HG03280 (cell line): ENCODE measurements around the gene RNF126.
"Not testable (repeated sequence)": the region's sequence is repeated elsewhere in the genome, so short reads cannot be mapped to it uniquely, and the experiment has no call there.

ENCODE experiments used
- ATAC-seq: cut with Tn5 transposase; IDR thresholded peaks from one replicate; pipeline ENCODE4 v1.9.1; 2021; ENCODE audit warnings: mild to moderate bottlenecking, moderate library complexity; ENCODE audit not compliant: unreplicated experiment

The RNF126 gene

DNA sequence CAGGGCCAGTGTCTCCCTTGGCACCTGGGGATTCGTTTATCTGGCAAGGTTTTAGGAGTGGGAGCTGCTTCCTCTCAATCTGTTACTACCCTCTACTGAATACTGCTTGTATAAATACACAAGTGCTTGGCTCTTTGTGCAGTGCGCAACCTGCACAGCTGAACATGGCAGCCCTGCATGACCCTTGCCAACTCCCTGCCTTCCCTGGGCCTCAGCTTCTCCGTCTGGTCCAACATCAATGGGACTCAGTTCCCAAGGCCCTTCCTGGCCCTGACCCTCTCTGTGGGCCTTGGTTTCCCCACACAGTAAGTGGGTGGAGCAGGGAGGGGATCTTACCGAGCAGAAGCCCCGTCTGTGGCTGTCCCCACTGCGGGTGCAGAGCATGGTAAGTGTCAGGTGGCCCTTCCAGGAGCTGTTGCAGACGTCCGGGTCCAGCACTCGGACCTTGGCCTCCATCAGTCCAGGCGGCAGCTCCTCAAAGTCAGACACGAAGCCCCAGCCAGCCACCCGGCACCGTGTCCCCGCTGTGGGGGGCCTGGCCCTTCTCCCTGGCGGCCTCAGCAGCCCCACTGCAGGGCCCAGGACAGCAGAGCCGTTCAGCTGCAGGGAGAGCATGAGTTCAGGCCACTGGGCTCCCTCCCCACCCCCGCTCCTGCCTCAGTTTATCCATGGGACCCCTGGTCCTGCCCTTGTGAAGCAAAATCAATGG lies 23.7 kb upstream of the RNF126 start:
- no peak for ATAC-seq

DNA sequence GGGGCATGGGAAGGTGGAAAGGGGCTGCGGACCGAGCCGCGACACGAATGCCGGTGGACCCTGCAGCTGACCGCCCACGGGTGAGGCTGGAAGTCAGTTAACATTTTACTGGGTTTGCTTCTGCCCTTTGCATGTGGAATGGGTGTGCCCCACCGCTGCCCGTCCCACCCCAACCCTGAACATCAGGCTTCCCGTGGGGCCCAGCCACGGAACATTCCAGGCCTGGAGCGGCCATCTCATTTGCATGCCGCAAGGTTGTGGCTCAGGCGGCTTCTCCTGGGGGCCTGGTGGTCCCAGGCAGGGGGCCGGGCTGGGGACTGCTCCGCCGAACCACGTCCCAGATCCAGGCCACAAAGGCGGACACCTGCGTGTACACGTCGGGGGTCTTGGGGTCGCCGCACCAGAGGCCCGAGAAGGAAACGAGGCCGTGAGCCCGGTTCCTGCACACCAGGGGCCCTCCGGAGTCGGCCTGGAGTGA lies 22.5 kb upstream of the RNF126 start:
- no peak for ATAC-seq

DNA sequence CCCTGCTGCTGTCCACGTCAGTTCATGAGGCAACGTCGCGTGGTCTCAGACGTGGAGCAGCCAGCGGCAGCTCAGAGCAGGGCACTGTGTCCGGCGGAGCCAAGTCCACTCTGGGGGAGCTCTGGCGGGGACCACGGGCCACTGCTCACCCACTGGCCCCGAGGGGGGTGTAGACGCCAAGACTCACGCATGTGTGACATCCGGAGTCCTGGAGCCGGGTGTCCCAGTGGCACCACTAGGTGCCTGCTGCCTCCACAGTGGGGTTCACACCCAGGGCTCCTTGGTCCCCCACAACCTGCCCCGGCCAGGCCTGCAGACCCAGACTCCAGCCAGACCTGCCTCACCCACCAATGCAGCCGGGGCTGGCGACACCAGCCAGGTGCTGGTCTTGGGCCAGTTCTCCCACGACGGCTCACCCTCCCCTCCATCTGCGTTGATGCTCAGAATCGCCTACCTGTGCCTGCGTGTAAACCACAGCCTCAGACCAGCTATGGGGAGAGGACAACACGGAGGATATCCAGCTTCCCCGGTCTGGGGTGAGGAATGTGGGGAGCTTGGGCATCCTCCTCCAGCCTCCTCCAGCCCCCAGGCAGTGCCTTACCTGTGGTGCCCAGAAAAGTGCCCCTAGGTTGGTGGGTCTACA lies 19.8 kb upstream of the RNF126 start:
- no peak for ATAC-seq

DNA sequence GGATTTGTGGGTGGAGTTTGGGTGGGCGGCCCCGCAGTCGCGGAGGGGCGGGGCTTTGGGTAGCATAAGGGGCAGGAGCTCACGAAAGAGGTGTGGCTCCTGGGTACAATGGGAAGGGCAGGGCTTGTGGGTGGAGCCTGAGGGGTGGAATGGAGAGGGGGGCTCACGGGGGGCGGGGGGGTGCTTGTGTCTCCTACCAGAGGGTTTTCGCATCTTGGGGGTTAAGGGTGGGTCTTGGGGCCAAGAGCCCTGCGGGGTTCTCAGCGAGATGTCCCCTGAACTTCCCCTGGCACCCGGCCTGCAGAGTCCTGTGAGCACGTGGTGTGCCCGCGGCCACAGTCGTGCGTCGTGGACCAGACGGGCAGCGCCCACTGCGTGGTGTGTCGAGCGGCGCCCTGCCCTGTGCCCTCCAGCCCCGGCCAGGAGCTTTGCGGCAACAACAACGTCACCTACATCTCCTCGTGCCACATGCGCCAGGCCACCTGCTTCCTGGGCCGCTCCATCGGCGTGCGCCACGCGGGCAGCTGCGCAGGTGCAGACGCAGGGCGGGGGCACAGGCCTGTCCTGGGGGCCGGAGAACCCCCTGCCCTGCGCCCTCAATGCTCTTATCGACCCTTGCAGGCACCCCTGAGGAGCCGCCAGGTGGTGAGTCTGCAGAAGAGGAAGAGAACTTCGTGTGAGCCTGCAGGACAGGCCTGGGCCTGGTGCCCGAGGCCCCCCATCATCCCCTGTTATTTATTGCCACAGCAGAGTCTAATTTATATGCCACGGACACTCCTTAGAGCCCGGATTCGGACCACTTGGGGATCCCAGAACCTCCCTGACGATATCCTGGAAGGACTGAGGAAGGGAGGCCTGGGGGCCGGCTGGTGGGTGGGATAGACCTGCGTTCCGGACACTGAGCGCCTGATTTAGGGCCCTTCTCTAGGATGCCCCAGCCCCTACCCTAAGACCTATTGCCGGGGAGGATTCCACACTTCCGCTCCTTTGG lies 18.3 kb upstream of the RNF126 start:
- ATAC-seq = no peak

DNA sequence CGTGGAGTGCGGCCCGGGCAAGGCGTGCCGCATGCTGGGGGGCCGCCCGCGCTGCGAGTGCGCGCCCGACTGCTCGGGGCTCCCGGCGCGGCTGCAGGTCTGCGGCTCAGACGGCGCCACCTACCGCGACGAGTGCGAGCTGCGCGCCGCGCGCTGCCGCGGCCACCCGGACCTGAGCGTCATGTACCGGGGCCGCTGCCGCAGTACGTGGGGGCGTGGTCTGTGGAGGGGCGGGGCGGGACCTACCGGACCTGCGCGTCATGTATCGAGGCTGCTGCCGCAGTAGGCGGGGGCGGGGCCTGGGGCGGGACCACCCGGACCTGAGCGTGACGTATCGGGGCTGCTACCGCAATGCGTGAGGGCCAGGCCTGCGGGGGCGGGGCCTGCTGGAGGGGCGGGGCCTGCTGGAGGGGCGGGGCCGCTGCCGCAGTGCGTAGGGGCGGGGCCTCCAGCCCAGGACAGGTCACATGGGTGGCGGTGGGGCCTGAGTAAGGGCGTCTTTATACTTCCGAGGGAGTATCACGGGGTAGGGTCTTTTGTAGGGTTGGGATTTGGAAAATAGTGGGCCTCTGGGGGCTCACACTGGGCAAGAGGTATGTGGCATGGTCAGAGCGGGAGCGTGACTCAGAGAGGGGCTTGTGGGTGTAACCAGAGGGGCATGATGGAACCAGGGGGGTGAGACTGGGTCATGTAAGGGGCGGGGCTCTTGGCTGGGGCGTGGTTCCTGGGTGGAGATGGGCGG lies 17.4 kb upstream of the RNF126 start:
- ATAC-seq = peak; percentile 72

DNA sequence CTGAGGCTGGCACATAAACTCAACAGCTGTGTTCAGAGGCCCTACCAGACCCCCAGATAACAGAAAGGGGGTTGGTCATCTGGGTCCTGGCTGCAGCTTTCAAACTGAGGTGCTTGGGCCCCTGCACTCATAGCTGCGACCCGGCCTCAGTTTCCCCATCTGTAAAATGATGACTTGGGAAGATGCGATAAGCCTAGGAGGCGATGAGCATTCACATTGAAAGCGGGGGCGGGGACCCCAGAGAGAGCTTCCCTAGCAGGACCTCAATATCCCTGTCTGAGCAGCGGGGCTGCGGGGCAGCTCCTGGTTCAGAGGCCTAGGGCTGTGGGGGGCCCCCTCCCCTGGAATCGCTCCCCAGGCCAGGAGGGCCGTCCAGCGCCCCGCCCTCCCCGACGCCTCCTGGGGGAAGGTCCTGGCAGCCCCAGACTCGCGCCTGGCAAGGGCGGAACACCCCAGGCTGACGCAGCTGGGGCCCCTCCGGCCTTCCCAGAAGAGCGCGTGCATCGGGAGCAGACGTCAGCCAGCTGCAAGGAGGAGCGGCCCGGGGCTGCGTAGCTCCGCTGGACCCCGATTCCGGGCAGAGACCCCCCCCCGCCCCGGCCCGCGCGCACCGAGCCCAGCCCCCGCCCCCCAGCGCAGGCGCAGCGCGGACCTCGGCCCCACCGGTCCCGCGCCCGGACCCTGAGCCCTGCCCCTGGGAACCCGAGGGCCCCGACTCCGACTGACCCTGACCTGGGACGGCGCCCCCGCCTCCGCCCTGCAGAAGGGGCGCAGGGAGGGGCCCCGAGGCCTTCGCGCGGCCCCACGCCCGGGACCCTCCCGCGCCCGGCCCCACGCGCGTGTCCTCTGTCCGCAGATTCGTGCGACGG lies 16.6 kb upstream of the RNF126 start:
- ATAC-seq = peak; percentile 10

DNA sequence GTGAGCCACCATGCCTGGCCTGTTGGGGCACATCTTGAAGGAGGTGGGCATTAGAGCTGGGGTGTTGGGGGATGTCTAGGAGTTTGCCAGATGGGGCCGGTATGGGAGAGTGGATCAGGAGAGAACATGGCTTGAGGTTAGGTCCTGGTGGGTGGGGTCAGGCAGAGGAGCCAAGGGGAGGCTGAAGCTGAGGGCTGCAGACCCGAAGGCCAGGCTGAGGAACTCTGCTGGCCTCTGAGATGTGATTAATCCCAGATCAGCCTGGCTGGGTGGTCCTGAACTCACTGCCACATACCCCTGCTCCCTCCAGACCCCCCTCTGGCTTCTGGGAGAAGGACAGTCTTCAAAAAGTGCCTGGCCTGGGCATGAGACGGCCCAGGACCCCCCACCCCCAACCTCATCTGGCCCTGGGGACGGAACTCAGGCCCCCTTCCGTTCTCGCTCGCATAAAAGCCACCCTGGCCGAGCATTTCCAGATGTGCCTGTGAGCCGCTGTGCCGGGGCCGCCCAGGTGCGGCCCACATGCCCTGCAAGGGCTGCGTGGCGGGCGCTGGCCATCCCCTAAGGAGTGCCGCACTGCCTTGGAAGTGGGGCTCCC lies 15.9 kb upstream of the RNF126 start:
- no peak for ATAC-seq

DNA sequence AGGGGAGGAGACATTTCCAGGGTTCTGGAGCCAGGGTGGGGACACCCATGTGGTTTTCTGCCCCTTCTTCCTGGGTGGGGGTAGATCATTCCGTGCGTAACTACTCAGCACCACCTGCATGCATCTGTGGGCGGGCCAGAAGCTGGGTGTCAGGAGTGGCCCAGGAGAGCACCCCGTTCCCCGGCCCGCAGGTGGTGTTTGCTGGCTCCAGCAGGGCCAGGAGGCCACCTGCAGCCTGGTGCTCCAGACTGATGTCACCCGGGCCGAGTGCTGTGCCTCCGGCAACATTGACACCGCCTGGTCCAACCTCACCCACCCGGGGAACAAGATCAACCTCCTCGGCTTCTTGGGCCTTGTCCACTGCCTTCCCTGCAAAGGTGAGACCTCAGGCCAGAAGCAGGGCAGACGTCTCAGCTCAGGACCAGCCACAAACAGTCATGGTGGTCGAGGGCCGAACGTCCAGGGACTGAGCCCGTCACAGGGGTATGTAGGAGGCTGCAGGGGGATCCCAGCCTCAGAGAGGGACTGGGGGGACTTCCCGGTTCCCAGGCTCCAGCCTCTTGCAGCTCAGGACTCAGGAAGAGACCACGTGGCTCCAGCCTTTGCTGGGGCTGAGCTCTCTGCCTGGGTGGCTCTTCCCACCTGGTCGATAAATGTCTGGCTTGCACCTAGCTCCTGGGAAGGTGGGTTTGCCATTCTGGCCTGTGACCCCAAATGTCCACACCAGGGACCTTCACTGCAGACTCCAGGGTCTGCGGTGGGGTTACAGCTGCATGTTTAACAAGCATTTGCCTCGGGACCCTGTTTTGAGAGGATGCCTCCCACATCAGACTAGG lies 14.8 kb upstream of the RNF126 start:
- ATAC-seq = no peak

DNA sequence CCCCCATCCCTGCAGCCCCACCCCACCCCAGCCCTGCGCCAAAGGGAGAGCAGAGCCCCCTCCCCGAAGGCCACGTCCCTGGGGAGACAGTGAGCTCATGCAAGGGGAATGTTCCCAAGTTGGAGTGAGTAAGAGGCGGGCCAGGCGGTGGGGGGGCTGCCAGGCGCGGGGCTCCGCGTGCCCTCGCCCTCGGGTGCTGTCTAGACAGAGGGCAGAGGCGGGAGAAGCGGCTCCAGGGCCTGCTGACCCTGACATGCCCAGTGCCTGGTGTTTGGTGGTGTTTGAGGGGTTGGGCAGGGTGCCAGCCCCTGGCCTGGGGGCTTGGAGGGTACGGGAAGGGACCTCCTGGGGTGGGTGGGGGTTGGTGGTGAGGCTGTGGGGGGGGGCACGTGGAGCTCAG lies 14.2 kb upstream of the RNF126 start:
- ATAC-seq = no peak

DNA sequence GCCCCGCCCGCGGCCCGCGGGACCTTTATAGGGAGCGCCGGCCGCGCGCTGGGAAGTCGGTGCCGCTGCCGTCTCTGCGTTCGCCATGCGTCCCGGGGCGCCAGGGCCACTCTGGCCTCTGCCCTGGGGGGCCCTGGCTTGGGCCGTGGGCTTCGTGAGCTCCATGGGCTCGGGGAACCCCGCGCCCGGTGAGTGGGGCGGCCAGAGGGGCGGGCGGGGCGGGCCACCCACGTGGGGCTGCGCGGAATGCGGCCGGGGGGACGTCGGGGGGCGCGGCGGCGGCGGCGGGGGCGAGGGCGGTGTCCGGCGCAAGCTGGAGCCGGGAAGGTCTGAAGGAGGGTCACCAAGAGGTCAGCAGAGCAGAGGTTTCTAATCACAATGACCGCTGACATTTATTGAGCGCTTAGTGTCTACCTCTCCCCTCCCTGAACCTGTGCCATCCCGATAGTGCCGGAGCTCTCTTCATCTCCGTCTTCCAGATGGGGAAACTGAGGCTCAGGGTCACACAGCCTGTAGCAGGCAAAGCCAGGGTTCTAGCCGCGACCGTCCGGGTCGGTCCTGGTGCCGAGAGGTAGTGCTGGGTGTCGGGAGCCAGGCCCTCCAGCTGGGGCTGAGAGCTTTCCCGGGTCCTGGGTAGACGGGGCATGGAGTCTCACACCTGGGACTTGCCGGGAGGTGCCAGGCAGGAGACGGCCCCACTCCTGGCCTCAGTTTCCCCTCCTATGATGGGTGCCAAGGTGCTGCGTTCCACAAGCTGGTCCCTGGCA lies 13.5 kb upstream of the RNF126 start, which contains the start of gene FSTL3:
TSS of gene FSTL3 (plus strand) at position 54 of the 767 bp plus-strand sequence. CDS start at position 86, 32 bp downstream.
- ATAC-seq = no peak

DNA sequence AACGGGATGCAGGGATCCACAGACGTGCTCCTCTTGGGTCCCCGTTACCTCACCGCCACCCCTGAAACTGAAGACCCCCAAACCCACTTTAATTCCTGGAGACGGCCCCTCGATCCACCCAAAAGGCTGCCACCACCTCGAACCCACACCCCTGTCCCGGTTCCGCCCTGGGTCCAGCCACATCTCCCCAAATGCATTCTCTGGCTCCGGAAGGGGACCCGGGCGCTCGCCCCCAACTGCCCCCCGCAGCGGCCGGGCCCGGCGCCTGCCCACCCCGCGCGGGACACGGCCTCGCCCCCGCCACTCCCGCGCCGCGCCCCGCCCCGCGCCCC lies 13.0 kb upstream of the RNF126 start:
- ATAC-seq = no peak

DNA sequence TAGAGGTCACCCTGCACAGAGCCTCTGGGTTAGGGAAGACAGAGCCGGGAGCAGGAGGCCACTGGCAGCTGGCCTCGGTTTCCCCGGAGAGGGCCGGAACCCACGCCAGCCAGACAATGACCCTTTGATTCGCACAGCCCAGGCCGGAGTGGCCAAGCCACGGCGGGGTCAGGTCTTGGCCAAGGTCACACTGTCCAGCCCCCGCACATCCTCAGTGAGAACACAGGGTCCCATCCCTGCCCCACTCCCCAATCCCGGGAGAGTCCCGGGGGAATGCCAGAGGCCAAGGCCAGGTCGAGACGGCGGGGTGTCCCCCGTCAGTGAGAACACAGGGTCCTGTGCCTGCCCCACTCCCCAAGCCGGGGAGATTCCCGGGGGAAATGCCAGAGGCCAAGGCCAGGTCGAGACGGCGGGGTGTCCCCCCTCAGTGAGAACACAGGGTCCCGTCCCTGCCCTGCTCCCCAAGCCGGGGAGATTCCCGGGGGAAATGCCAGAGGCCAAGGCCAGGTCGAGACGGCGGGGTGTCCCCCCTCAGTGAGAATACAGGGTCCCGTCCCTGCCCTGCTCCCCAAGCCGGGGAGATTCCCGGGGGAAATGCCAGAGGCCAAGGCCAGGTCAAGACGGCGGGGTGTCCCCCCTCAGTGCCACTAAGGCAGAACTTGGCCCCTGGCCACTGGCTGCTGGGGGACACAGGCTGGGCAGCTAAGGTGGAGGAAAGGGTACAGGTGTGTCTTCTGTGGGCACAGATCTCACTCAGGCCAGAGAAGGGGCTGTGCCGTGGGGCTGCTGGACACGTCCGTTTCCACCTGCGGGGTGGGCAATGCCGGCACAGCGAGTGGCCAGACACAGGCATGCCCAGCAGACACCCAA lies 11.5 kb upstream of the RNF126 start:
- no peak for ATAC-seq

DNA sequence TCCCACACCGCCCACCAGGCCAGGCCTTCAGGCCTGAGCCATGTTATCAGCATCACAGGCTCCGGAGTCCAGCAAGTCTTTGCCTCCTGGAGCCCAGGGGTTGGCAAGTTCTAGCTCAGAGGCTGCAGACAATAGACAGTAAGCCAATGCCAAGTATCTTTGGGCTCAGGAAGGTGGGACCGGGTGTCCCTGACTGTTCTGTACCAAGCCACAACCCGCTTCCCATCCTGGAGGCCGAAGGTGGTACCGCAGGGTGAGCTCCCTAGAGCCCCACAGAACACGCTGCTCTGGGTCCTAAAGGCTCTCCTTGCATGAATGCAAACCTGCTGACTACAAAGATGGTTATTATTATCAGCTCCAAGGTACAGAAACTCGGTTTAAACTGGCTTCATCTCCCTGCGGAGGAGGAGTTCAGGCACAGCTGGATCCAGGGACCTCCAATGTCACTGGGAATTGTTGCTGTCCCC lies 7.6 kb upstream of the RNF126 start:
- no peak for ATAC-seq

DNA sequence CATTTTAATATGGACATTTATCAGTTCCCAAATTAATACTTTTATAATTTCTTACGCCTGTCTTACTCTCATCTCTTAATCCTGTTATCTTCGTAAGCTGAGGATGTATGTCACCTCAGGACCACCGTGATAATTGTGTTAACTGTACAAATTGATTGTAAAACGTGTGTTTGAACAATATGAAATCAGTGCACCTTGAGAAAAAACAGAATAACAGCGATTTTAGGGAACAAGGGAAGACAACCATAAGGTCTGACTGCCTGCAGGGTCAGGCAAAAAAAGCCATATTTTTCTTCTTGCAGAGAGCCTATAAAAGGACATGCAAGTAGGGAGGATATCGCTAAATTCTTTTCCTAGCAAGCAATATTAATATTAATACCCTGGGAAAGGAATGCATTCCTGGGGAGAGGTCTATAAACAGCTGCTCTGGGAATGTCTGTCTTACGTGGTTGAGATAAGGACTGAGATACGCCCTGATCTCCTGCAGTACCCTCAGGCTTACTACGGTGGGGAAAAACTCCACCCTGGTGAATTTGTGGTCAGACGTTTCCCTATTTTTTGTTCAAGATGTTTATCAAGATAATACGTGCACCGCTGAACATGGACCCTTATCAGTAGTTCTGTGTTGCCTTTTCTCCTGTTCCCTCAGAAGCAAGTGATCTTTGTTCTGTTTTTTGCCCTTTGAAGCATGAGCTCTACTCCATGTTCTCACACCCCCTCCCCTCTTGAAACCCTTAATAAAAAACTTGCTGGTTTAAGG lies 5.8 kb upstream of the RNF126 start:
- not testable (repeated sequence) for ATAC-seq

DNA sequence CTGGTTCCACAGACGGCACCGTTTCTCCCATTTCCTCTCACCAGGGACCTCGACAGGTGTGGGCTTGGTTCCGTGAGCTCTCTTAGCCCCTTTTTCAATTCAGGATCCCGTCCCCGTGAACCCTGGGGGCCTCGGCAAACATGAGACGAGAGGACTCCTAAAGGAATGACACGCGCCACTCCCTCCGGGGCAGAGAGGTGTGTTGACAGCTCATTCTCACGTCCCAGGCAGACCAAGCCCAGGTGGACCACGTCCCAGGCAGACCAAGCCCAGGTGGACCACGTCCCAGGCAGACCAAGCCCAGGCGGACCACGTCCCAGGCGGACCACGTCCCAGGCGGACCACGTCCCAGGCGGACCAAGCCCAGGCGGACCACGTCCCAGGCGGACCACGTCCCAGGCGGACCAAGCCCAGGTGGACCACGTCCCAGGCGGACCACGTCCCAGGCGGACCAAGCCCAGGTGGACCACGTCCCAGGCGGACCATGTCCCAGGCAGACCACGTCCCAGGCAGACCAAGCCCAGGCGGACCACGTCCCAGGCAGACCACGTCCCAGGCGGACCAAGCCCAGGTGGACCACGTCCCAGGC lies 4.1 kb upstream of the RNF126 start:
- not testable (repeated sequence) for ATAC-seq
